Neural crest cell (in vitro differentiated cells): ENCODE measurements around the gene CIDEB. TPM values are rescaled to one million over a fixed set of nuclear protein-coding genes. Genes with fewer than 3 reads are reported as not detected.

ENCODE experiments used
- DNase-seq: peaks from one replicate; pipeline ENCODE4 v3.0.0; 2021; ENCODE audit warnings: low read depth, mixed read lengths, low spot score
- H3K27ac Mint-ChIP-seq: one replicate; pipeline ENCODE4 v1.8.0; 2021; ENCODE audit warnings: mild to moderate bottlenecking, mixed read lengths; ENCODE audit not compliant: unreplicated experiment
- H3K27me3 Mint-ChIP-seq: 2 replicates; pipeline ENCODE4 v1.8.0; 2021; ENCODE audit warnings: low read depth, mild to moderate bottlenecking, mixed read lengths
- H3K36me3 Mint-ChIP-seq: 2 replicates; pipeline ENCODE4 v1.8.0; 2021; ENCODE audit warnings: low read depth, mild to moderate bottlenecking, mixed read lengths
- H3K4me1 Mint-ChIP-seq: 2 replicates; pipeline ENCODE4 v1.8.0; 2021; ENCODE audit warnings: mixed read lengths
- H3K4me3 Mint-ChIP-seq: one replicate; pipeline ENCODE4 v1.8.0; 2021; ENCODE audit warnings: mild to moderate bottlenecking, mixed read lengths
- H3K9me3 Mint-ChIP-seq: 2 replicates; pipeline ENCODE4 v1.8.0; 2021; ENCODE audit warnings: mixed read lengths
- CTCF ChIP-seq: fragments of 200-600 bp; sonication (generic); conservative IDR thresholded peaks from 2 replicates; pipeline ENCODE4 v1.5.0; 2021; ENCODE audit warnings: antibody characterized with exemption, mild to moderate bottlenecking
- total RNA-seq: library from RNA; stranded (reverse); gene quantifications from 2 replicates; pipeline ENCODE4 v1.2.1, GENCODE V29; 2021

CIDEB gene
- total RNA-seq, 1 donor from 2014 or later, result not detected

- peak within 1 kb of the TSS; percentile 24 for H3K27ac Mint-ChIP-seq
- H3K36me3 Mint-ChIP-seq, result peaks cover 3% of the 10 kb centered on the region
- H3K27me3 Mint-ChIP-seq, result no peaks in the 10 kb centered on the region
- no peak for DNase-seq
- peaks cover 5% of the 10 kb centered on the region for H3K4me1 Mint-ChIP-seq
- no peaks in the 10 kb centered on the region for H3K9me3 Mint-ChIP-seq
- TF ChIP-seq CTCF, result no peak
- no peak within 1 kb of the TSS for H3K4me3 Mint-ChIP-seq
Observed at GRCh38 chr14:24310646-24311604, 3.1 kb upstream of the CIDEB start, which contains the start of gene LTB4R. LTB4R (plus strand) TSS chr14:24311502; CDS start chr14:24315652, 4,150 bp downstream.

- Mint-ChIP-seq H3K27ac (peak overlapping the region; percentile 50), H3K36me3 (peaks cover 3% of the 10 kb centered on the region), H3K4me3 (no peak overlapping the region), H3K9me3 (no peaks in the 10 kb centered on the region), H3K4me1 (peaks cover 5% of the 10 kb centered on the region), H3K27me3 (no peaks in the 10 kb centered on the region)
- DNase-seq, result no peak
- no peak for TF ChIP-seq CTCF
Observed at GRCh38 chr14:24310265-24310645, 2.5 kb upstream of the CIDEB start.

GRCh38 chr14:24309538-24310264 is 1.9 kb upstream of the CIDEB start, which contains the start of gene LTB4R2:
LTB4R2 (plus strand) TSS chr14:24310140; CDS start chr14:24310665, 525 bp downstream.
- H3K27ac Mint-ChIP-seq, result peak within 1 kb of the TSS; percentile 50
- no peak for TF ChIP-seq CTCF
- H3K27me3 Mint-ChIP-seq, result no peaks in the 10 kb centered on the region
- DNase-seq, result no peak
- no peaks in the 10 kb centered on the region for H3K9me3 Mint-ChIP-seq
- peaks cover 3% of the 10 kb centered on the region for H3K36me3 Mint-ChIP-seq
- H3K4me1 Mint-ChIP-seq, result peaks cover 5% of the 10 kb centered on the region
- H3K4me3 Mint-ChIP-seq, result no peak within 1 kb of the TSS

GRCh38 chr14:24308342-24309124 is 756 bp upstream of the CIDEB start:
- H3K9me3 Mint-ChIP-seq, result no peaks in the 10 kb centered on the region
- H3K27ac Mint-ChIP-seq, result no peak overlapping the region
- peaks cover 3% of the 10 kb centered on the region for H3K36me3 Mint-ChIP-seq
- peak; percentile 17 for TF ChIP-seq CTCF
- DNase-seq, result no peak
- peaks cover 5% of the 10 kb centered on the region for H3K4me1 Mint-ChIP-seq
- no peaks in the 10 kb centered on the region for H3K27me3 Mint-ChIP-seq
- H3K4me3 Mint-ChIP-seq, result no peak overlapping the region

- peaks cover 3% of the 10 kb centered on the region for H3K36me3 Mint-ChIP-seq
- no peak for DNase-seq
- H3K27ac Mint-ChIP-seq, result no peak overlapping the region
- TF ChIP-seq CTCF, result no peak
- no peaks in the 10 kb centered on the region for H3K27me3 Mint-ChIP-seq
- H3K9me3 Mint-ChIP-seq, result no peaks in the 10 kb centered on the region
- H3K4me3 Mint-ChIP-seq, result no peak overlapping the region
- peaks cover 5% of the 10 kb centered on the region for H3K4me1 Mint-ChIP-seq
Observed at GRCh38 chr14:24307156-24307574, 612 bp downstream of the CIDEB start.
